KOPT-K1 (cell line): ENCODE data around the gene ABCA13.

Source experiments
- H3K27ac ChIP-seq: fragments of 200-600 bp; sonication (generic); 2 replicates; pipeline ENCODE4 v1.5.1; 2016; ENCODE audit warnings: antibody characterized with exemption, mild to moderate bottlenecking, low read depth, low read length; ENCODE audit not compliant: poor library complexity, severe bottlenecking
- H3K36me3 ChIP-seq: fragments of 200-600 bp; sonication (generic); 2 replicates; pipeline ENCODE4 v1.5.1; 2017; ENCODE audit warnings: antibody characterized with exemption, mild to moderate bottlenecking, low read length, moderate library complexity; ENCODE audit not compliant: insufficient read depth
- H3K9me3 ChIP-seq: fragments of 200-600 bp; sonication (generic); 2 replicates; pipeline ENCODE4 v1.5.1; 2017; ENCODE audit warnings: antibody characterized with exemption, low read length, mild to moderate bottlenecking; ENCODE audit not compliant: insufficient read depth, poor library complexity, severe bottlenecking

The ABCA13 gene

DNA sequence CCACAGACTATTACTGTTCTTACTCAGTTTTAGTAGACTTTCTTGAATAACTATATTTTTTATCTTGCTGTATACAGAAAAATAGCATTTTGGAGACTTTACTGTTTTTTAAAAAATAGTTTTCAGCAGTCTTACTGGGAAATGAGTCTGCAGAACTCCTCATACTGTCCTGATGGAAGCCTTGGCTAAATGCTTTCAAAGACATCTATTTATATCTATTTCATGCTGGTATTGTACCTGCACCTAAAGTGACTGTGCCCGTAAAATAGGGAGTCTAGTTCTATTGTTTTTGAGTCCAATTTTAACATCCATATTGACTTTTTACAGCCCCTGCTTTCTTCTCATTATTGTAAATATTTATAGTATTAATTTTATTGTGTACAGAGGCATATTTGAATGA, 464.5 kb downstream of the ABCA13 start:
- H3K27ac ChIP-seq, result no peak overlapping the region
- no peaks in the 10 kb centered on the region for H3K36me3 ChIP-seq
- peaks cover 4% of the 10 kb centered on the region for H3K9me3 ChIP-seq

DNA sequence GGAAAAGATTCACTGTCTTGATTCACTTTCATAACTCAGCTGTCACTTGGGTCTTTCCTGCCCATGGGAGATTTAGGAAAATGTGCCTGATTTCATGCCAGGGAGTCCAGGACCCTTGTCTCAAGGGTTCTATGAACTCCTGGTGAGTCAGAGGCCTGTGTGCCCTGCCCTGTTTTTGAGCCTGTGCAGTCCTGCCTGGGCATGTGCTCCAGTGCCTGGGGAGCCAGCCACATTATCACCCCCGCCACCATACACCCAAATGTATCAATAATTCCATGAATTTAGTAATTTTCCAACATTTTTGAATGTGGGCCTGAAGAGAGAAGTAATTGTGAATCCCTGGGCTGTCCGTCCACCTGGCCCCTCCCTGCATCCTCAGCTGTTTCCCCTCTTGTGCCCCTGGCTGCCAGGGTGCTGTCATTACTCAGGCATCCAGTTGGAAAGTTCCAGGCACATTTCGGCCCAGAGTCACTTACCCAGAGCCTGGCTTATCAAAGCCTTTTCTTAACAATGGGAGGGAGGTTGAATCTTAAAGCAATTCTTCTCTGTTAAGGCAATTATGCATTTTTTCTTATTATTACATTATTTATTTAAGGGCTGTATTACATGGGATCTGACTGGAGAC, 465.2 kb downstream of the ABCA13 start:
- no peaks in the 10 kb centered on the region for H3K36me3 ChIP-seq
- no peak overlapping the region for H3K27ac ChIP-seq
- peaks cover 4% of the 10 kb centered on the region for H3K9me3 ChIP-seq

DNA sequence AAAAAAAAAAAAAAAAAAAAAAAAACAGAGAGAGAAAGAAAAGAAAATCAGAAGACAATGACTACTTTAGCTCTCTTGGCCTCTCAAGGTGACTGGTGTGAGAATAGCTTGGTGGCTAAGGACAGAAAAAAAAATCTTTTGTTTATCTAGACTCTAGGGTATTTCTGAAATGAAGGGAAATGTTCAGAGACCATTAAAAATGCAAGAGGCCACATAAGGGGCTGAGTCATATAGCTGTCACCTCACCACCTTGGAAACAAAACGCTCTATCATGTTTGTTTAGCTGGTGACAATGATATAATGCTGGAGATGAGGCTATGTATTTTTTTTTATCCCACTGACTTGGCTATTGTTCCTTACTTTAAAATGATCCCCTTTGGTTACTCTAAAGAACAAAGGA, 466.1 kb downstream of the ABCA13 start:
- no peak overlapping the region for H3K27ac ChIP-seq
- H3K9me3 ChIP-seq, result peaks cover 3% of the 10 kb centered on the region
- H3K36me3 ChIP-seq, result no peaks in the 10 kb centered on the region

DNA sequence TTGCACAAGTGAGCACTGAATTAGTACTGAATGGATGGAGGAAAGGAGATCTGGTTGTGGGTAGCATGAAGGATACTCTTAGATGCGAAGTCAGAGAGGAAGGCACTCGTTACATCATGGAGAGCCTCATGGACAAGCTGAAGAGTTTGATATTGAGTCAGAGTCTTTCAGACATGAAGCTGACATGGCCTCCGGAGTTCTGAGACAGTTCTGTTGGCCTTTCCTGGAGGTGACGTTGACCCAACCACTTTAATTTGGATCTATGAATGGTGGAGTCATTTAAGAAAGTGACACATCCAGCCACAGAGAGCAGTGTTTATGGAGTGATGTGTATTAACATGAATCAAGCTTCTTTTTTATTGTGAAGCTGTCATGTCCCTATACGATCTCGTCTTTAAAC, 466.8 kb downstream of the ABCA13 start:
- Histone ChIP-seq H3K36me3 (no peaks in the 10 kb centered on the region), H3K27ac (no peak overlapping the region), H3K9me3 (no peaks in the 10 kb centered on the region)

DNA sequence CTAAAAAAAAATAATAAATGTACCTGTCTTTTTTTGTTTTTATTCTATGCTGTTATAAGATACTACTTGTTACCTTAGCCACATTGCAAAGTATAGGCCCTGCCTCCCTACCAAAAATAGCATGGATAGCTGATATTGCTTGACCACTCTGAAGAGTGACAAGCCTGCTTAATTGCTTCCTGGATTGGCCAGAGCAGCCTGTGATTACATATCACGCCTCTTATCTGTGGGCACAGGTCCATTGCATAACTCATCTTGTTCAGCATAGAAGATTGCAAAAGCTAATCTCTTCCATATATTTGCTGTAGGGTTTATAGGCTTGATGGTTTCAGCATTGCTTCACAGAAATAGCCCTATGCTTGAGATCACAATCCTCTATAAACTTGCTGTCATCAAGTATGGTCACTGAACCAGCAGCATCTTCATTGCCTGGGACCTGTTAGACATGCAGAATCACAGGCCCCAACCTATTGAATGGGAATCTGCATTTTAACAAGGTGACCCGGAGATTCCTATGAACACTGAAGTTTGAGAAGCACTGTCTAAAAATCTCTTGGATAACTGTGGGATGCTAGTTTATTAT, 472.3 kb downstream of the ABCA13 start:
- no peak overlapping the region for H3K27ac ChIP-seq
- no peaks in the 10 kb centered on the region for H3K9me3 ChIP-seq
- no peaks in the 10 kb centered on the region for H3K36me3 ChIP-seq

DNA sequence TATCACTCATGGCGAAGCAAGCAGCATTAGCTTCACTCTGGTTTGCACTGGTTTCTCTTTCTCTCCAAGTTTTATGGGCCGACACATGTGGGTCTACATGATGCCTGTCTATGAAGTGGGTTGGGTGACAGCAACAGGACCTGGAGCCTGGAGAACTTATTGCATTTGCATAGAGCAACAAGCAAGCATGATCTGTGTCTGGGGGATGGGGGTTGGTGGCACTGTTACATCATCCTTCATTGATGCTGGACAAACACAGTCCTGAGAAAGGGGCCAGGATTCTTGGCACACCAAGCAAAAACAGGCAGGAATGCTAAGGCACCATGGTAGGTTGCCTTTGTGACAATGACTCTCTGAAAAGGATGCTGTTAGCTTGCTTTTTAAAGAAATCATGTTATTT, 486.9 kb downstream of the ABCA13 start:
- no peak overlapping the region for H3K27ac ChIP-seq
- no peaks in the 10 kb centered on the region for H3K36me3 ChIP-seq
- H3K9me3 ChIP-seq, result no peaks in the 10 kb centered on the region

DNA sequence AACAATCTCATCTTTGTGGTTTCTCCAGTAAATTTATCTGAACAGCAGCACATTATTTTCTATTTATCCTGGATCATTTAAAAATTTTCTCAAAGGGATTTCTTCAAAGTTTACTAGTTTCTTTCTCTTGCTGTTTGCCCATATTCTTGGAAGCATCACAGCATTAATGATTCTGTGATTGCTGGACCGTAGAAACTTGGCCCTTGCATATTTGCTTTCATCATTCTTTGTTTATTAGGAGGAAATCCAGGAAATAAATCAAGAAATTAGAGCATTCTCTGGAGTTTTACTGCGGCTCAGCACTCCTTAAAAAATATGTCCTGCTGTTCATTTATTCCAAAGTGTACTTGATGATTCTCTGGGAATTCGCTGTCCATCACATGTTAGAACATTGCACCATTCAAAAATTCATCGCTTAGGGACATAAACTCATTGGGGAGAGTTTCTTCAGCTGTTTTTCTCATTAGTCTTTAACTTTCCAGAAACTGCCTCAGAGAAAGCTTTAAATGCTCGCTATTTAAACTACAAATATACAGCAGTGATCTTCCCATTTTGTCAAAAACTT, 489.1 kb downstream of the ABCA13 start:
- no peaks in the 10 kb centered on the region for H3K9me3 ChIP-seq
- no peak overlapping the region for H3K27ac ChIP-seq
- no peaks in the 10 kb centered on the region for H3K36me3 ChIP-seq

DNA sequence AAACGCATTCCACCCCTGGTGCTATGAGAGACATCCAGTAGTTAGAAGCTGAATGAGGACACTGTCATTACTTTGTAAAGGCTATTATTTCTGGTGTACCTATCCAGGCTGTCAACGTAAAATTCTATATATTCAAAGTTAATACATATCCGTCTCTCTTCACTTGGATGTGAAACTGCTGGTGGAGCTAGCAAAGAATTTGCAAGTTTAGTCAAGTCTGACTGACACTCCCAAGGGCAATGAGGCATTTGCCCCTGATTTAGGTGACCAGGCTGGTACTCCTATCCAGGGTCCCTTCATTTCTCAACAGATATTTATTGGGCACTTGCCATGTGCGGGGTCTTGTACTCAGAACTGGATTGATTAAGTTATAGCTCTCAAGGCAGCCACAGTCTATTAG, 493.0 kb downstream of the ABCA13 start:
- Histone ChIP-seq H3K9me3 (no peaks in the 10 kb centered on the region), H3K36me3 (no peaks in the 10 kb centered on the region), H3K27ac (no peak overlapping the region)

DNA sequence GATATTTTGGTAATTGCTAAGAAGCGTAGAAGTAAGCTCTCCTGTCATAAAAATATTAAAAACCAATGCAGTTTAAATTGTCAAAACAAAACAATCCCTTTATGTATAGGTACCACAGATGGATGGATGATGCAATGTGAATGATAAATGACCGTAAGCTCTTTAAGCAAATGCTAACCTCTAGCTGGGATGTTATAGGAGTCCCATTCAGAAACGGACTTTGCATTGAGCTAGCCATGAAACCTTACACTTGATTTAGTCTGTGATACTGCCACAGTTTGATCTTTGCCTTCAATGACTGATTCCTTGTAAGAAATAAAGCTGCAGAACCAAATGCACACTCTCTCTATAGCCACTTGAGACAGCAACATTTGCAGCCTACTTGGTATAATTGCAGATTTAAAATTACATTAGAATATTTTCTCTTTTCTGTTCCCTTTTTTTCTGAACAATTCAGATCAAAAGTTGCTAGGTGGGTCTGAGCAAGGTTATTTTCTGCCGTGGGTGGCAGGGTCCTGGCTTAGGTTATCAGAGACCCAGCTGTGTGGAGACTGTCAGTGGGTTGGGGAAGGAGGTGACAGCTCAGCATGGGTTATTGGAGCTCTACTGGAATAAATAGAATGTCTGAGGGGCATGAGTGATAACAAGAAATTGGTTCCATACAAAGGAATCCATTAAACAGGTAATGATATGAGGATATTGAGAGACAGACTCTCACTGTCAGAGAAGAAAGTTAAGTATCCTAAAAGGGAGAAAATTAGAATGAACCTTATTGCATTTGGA, 494.3 kb downstream of the ABCA13 start:
- Histone ChIP-seq H3K27ac (no peak overlapping the region), H3K36me3 (no peaks in the 10 kb centered on the region), H3K9me3 (no peaks in the 10 kb centered on the region)

DNA sequence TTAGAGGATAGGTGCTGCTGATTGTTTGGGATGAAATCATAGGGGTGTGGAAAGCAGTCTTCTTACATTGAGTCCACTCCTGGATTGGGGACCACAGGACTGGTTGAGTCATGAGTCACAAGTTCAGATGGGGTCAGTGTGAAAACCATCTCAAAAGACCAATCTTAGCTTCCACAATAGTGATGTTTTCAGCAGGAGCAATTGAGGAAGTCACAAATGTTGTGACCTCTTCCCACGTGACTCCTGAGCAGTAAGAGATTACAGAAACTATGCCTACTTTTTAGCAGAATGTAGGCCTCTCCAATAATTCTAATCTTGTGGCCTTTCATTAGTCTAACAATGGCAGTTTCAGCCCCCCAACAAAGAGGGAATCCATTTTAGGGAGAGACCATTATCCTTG, 496.1 kb downstream of the ABCA13 start:
- H3K27ac ChIP-seq, result no peak overlapping the region
- H3K36me3 ChIP-seq, result no peaks in the 10 kb centered on the region
- no peaks in the 10 kb centered on the region for H3K9me3 ChIP-seq

DNA sequence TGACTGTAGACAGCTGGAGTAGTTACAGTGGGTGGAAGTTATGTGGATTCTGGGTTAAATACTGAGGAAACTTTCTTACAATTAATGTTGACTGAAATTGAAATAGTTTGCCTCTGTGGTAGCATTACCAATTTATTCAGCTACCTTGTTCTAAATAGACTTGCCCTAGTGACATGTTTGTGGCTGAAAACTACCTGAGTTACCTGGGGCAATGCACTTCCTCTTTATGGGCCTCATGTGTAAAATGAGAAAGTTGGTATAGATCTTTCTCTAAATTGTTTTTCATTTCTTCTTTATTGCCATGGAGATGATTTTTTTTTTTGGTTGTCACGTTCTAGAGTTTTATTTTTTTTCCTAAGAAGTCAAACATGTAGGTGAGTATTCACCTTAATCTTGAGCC, 500.4 kb downstream of the ABCA13 start:
- H3K9me3 ChIP-seq, result no peaks in the 10 kb centered on the region
- H3K36me3 ChIP-seq, result no peaks in the 10 kb centered on the region
- H3K27ac ChIP-seq, result no peak overlapping the region

DNA sequence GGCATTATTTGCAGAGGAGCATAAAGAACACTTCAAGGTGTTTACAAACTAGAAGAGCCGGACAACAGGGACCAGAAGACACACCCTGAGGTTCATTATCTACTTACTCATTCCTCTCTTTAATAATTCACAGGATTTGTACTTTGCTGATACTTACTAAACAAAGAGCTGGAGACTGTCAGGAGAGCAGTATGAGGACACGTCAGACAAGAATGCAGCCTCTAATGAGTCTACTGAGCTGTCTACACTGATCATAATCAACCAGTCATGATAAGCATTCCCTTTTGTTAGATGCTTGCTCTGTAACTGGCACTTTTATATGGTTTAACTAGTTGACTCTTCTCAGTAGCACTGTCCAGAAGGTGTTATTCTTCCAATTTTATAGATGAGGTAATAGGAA, 509.7 kb downstream of the ABCA13 start:
- Histone ChIP-seq H3K36me3 (no peaks in the 10 kb centered on the region), H3K27ac (no peak overlapping the region), H3K9me3 (no peaks in the 10 kb centered on the region)

DNA sequence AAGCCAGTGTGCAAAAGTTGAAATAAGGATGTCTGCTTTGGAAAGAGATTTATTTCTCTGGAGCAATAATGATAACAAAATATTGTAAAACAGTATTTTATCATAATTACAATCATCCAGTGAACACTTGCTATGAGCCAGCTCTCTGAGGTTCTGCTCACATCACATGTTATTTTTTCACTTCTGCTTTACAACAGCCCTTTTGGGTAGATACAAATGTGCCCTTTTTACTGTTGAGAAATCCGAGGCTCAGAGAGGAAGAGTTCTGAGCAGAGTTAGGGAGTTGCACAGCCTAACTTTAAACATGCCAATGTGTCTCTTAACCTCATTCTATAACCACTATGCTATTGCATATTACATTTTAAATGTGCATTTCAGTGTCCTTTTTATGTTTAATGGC, 520.5 kb downstream of the ABCA13 start:
- Histone ChIP-seq H3K27ac (no peak overlapping the region), H3K36me3 (no peaks in the 10 kb centered on the region), H3K9me3 (no peaks in the 10 kb centered on the region)
